T-cell (primary cell): ENCODE measurements around the gene BCAS3. TPM values are rescaled to one million over a fixed set of nuclear protein-coding genes. Genes with fewer than 3 reads are reported as not detected.

Source experiments
- ATAC-seq, 4 experiments: fragments of 200-7000 bp in 3 of 4; fragments of 150-1000 bp in 1 of 4; cut with Tn5 transposase; replicated peaks in 1 of 4; 1 replicate in 3 of 4; 2 replicates in 1 of 4; pipeline ENCODE4 v1.10.0; 2021; ENCODE audit warnings: moderate library complexity in 3 of 4, mild to moderate bottlenecking in 2 of 4, moderate number of reproducible peaks in 1 of 4
- CTCF ChIA-PET, 2 donors: fragments of 300-600 bp; sonication (Branson Sonifier 250); formaldehyde crosslinking; loops; one replicate each; lab custom pipeline; 2022; ENCODE audit warnings: antibody characterized with exemption in 2 of 2; lab: Charles Lee
- POLR2A ChIA-PET, 2 donors: fragments of 300-600 bp; sonication (Branson Sonifier 250); formaldehyde crosslinking; loops; one replicate each; lab custom pipeline; 2022; ENCODE audit warnings: antibody characterized with exemption in 2 of 2; lab: Charles Lee
- DNase-seq, 35 experiments: peaks; one replicate each; pipeline versions ENCODE4 v3.0.0 to v3.0.0-alpha.2; 2013 to 2023
- H3K27ac ChIP-seq: one replicate; pipeline ENCODE4 v1.5.1; 2013; ENCODE audit warnings: low read length
- H3K27me3 ChIP-seq, 2 experiments: replicated peaks in 1 of 2; 1 replicate in 1 of 2; 2 replicates in 1 of 2; pipeline versions ENCODE4 v1.6.1 to v1.7.0; 2013; ENCODE audit warnings: low read length in 1 of 2, mixed read lengths in 1 of 2; ENCODE audit not compliant: control insufficient read depth in 2 of 2, insufficient read depth in 2 of 2; ENCODE audit errors: extremely low read depth in 1 of 2
- H3K36me3 ChIP-seq, 2 donors: 1 replicate in 1 of 2; 2 replicates in 1 of 2; pipeline versions ENCODE4 v1.6.1 to v1.7.0; 2013; ENCODE audit warnings: low read length in 1 of 2; ENCODE audit not compliant: control insufficient read depth in 2 of 2, insufficient read depth in 1 of 2; ENCODE audit errors: extremely low read depth in 1 of 2
- H3K4me1 ChIP-seq, 2 experiments: 1 replicate in 1 of 2; 2 replicates in 1 of 2; pipeline versions ENCODE4 v1.6.1 to v1.7.0; 2013; ENCODE audit warnings: low read length in 2 of 2, mixed read lengths in 1 of 2; ENCODE audit not compliant: insufficient read depth in 2 of 2, control insufficient read depth in 1 of 2; ENCODE audit errors: extremely low read depth in 1 of 2
- H3K4me3 ChIP-seq, 2 donors: 1 replicate in 1 of 2; 2 replicates in 1 of 2; pipeline versions ENCODE4 v1.5.1 to v1.7.0; 2013; ENCODE audit warnings: mild to moderate bottlenecking in 2 of 2, low read length in 1 of 2, moderate library complexity in 1 of 2; ENCODE audit not compliant: control insufficient read depth in 1 of 2; ENCODE audit errors: extremely low read depth in 1 of 2
- H3K9me3 ChIP-seq: 2 replicates; pipeline ENCODE4 v1.7.0; 2013
- H3K27ac Mint-ChIP-seq, 2 donors: one replicate each; pipeline ENCODE4 v1.8.0; 2020 to 2021; ENCODE audit warnings: mild to moderate bottlenecking in 2 of 2, mixed read lengths in 2 of 2
- H3K27me3 Mint-ChIP-seq, 2 donors: one replicate each; pipeline ENCODE4 v1.8.0; 2021 to 2022; ENCODE audit warnings: mixed read lengths in 2 of 2
- H3K36me3 Mint-ChIP-seq: one replicate; pipeline ENCODE4 v1.8.0; 2021; ENCODE audit warnings: mixed read lengths
- H3K4me1 Mint-ChIP-seq, 3 donors: one replicate each; pipeline ENCODE4 v1.8.0; 2020 to 2022; ENCODE audit warnings: mixed read lengths in 3 of 3, mild to moderate bottlenecking in 1 of 3
- H3K4me3 Mint-ChIP-seq, 3 donors: one replicate each; pipeline ENCODE4 v1.8.0; 2020 to 2022; ENCODE audit warnings: mild to moderate bottlenecking in 3 of 3, mixed read lengths in 3 of 3, moderate library complexity in 3 of 3
- H3K9me3 Mint-ChIP-seq, 3 donors: one replicate each; pipeline ENCODE4 v1.8.0; 2020 to 2022; ENCODE audit warnings: mixed read lengths in 3 of 3
- WGBS: methylation state at CpG from one replicate; pipeline ENCODE4 v1.1.5; 2013; ENCODE audit warnings: missing lambda C conversion rate; ENCODE audit not compliant: insufficient coverage; 5-methylcytosine and 5-hydroxymethylcytosine counted together
- total RNA-seq, 35 experiments: library from RNA in 6 of 35; stranded (reverse) in 6 of 35; fragments of 120-200 nt in 1 of 35; gene quantifications; one replicate each; pipeline versions ENCODE4 v1.2.1 to v1.2.4 and lab custom pipeline; 2013 to 2026

BCAS3 gene
- total RNA-seq, 5 donors from 2014 or later (not counting 1 experiment from before 2014, with no cell fraction given) = 33.8 to 57.8 (median 38.1) TPM

- H3K27ac Mint-ChIP-seq = no peak overlapping the region
- no peaks in the 10 kb centered on the region for H3K27me3 Mint-ChIP-seq
- no peak for ATAC-seq
- Histone ChIP-seq H3K27me3 (no peaks in the 10 kb centered on the region), H3K27ac (no peak overlapping the region), H3K4me1 (no peaks in the 10 kb centered on the region), H3K4me3 (no peak overlapping the region), H3K36me3 (peaks cover 0 to 16% of the 10 kb centered on the region in 2 donors), H3K9me3 (no peaks in the 10 kb centered on the region)
- ChIA-PET POLR2A (no interaction called here), CTCF (no interaction called here)
- H3K4me3 Mint-ChIP-seq = no peak overlapping the region
- peaks cover 0 to 2% (median 0%) of the 10 kb centered on the region in 3 donors for H3K4me1 Mint-ChIP-seq
- H3K9me3 Mint-ChIP-seq = no peaks in the 10 kb centered on the region
- WGBS = no CpG with 5 or more reads among the region's 3 CpGs
- DNase-seq = no peak
- peaks cover 30% of the 10 kb centered on the region for H3K36me3 Mint-ChIP-seq
These were observed 21.4 kb downstream of the BCAS3 start for GRCh38 chr17:60699090-60699489.

GRCh38 chr17:60704170-60704569 lies 26.5 kb downstream of the BCAS3 start:
- ATAC-seq = no peak
- H3K4me3 ChIP-seq = no peak overlapping the region
- no peaks in the 10 kb centered on the region for H3K27me3 ChIP-seq

GRCh38 chr17:60712675-60713074 lies 35.0 kb downstream of the BCAS3 start:
- Mint-ChIP-seq H3K4me1 (no peaks in the 10 kb centered on the region), H3K27me3 (no peaks in the 10 kb centered on the region), H3K9me3 (no peaks in the 10 kb centered on the region), H3K27ac (no peak overlapping the region), H3K36me3 (peaks cover 32% of the 10 kb centered on the region), H3K4me3 (no peak overlapping the region)
- Histone ChIP-seq H3K9me3 (no peaks in the 10 kb centered on the region), H3K27me3 (no peaks in the 10 kb centered on the region), H3K27ac (no peak overlapping the region), H3K4me3 (no peak overlapping the region), H3K4me1 (no peaks in the 10 kb centered on the region), H3K36me3 (peaks cover 2 to 17% of the 10 kb centered on the region in 2 donors)
- ChIA-PET POLR2A (no interaction called here), CTCF (interaction anchor here in 1 of 2 donors (0.7 to 0.9 kb wide), 2 partner anchors 8 to 29 kb away, joined by 4 to 6 read pairs; no protein-coding TSS in a partner anchor)
- 79% methylated on average over 2 of the region's 2 CpGs for WGBS
- ATAC-seq (no peak), DNase-seq (no peak)

More at GRCh38 chr17:60704170-60704569, 26.5 kb downstream of the BCAS3 start:
- Mint-ChIP-seq H3K27me3 (no peaks in the 10 kb centered on the region), H3K27ac (no peak overlapping the region), H3K9me3 (no peaks in the 10 kb centered on the region), H3K4me3 (no peak overlapping the region), H3K36me3 (peaks cover 32% of the 10 kb centered on the region), H3K4me1 (no peaks in the 10 kb centered on the region)
- ChIA-PET CTCF (no interaction called here), POLR2A (no interaction called here)
- H3K4me1 ChIP-seq = no peaks in the 10 kb centered on the region
- peaks cover 0 to 8% of the 10 kb centered on the region in 2 donors for H3K36me3 ChIP-seq
- no peak overlapping the region for H3K27ac ChIP-seq
- no peak for DNase-seq
- WGBS = 100% methylated on average over 1 of the region's 3 CpGs
- H3K9me3 ChIP-seq = no peaks in the 10 kb centered on the region

- ATAC-seq (no peak), DNase-seq (no peak)
- Histone ChIP-seq H3K27ac (no peak overlapping the region), H3K9me3 (no peaks in the 10 kb centered on the region), H3K36me3 (peaks cover 2 to 14% of the 10 kb centered on the region in 2 donors), H3K4me3 (no peak overlapping the region), H3K27me3 (no peaks in the 10 kb centered on the region), H3K4me1 (no peaks in the 10 kb centered on the region)
- WGBS = 100% methylated on average over 1 of the region's 2 CpGs
- POLR2A ChIA-PET = no interaction called here
- Mint-ChIP-seq H3K27me3 (no peaks in the 10 kb centered on the region), H3K4me3 (no peak overlapping the region), H3K4me1 (no peaks in the 10 kb centered on the region), H3K27ac (no peak overlapping the region), H3K36me3 (peaks cover 29% of the 10 kb centered on the region), H3K9me3 (no peaks in the 10 kb centered on the region)
- CTCF ChIA-PET = interaction anchor here in 1 of 2 donors (0.6 kb wide), 1 partner anchor 11 kb away, joined by 3 read pairs; no protein-coding TSS in a partner anchor
These were observed 36.0 kb downstream of the BCAS3 start for GRCh38 chr17:60713608-60714007.

GRCh38 chr17:60716766-60717165 lies 39.1 kb downstream of the BCAS3 start:
- peaks cover 2% of the 10 kb centered on the region in 2 donors for H3K36me3 ChIP-seq
- H3K27ac ChIP-seq = no peak overlapping the region
- H3K4me1 ChIP-seq = no peaks in the 10 kb centered on the region
- Mint-ChIP-seq H3K27me3 (no peaks in the 10 kb centered on the region), H3K27ac (no peak overlapping the region), H3K36me3 (peaks cover 8% of the 10 kb centered on the region), H3K9me3 (no peaks in the 10 kb centered on the region), H3K4me3 (no peak overlapping the region), H3K4me1 (peaks cover 4 to 6% (median 4%) of the 10 kb centered on the region in 3 donors)
- CTCF ChIA-PET = no interaction called here
- DNase-seq (no peak), ATAC-seq (no peak)
- POLR2A ChIA-PET = no interaction called here
- H3K27me3 ChIP-seq = no peaks in the 10 kb centered on the region
- no peaks in the 10 kb centered on the region for H3K9me3 ChIP-seq
- WGBS = no CpG with 5 or more reads among the region's 1 CpG
- no peak overlapping the region for H3K4me3 ChIP-seq

- WGBS = 93% methylated on average over 8 of the region's 9 CpGs
- H3K4me3 Mint-ChIP-seq = no peak overlapping the region
- Histone ChIP-seq H3K4me1 (no peaks in the 10 kb centered on the region), H3K36me3 (peaks cover 0 to 2% of the 10 kb centered on the region in 2 donors), H3K27me3 (no peaks in the 10 kb centered on the region), H3K27ac (no peak overlapping the region), H3K9me3 (no peaks in the 10 kb centered on the region), H3K4me3 (no peak overlapping the region)
- no peaks in the 10 kb centered on the region for H3K9me3 Mint-ChIP-seq
- CTCF ChIA-PET = interaction anchor here in 1 of 2 donors (0.5 kb wide), 1 partner anchor 10 kb away, joined by 3 read pairs; no protein-coding TSS in a partner anchor
- DNase-seq = no peak
- H3K4me1 Mint-ChIP-seq = peaks cover 4 to 6% (median 4%) of the 10 kb centered on the region in 3 donors
- no peaks in the 10 kb centered on the region for H3K27me3 Mint-ChIP-seq
- ATAC-seq = no peak
- POLR2A ChIA-PET = no interaction called here
- peaks cover 1% of the 10 kb centered on the region for H3K36me3 Mint-ChIP-seq
- H3K27ac Mint-ChIP-seq = no peak overlapping the region
These were observed 40.2 kb downstream of the BCAS3 start for GRCh38 chr17:60717814-60718213.
